HCT116 (cell line): Measurements from ENCODE around the gene INO80C. TPM values are rescaled to one million over a fixed set of nuclear protein-coding genes. Genes with fewer than 3 reads are reported as not detected.

Experiments used
- ATAC-seq: fragments of 200-7000 bp; cut with Tn5 transposase; 2 replicates; pipeline ENCODE4 v1.9.1; 2020; ENCODE audit warnings: mild to moderate bottlenecking, moderate library complexity
- BruUV-seq: library from RNA; stranded (reverse); fragments of 400-500 nt; replicated peaks from 2 replicates; lab custom pipeline; 2021; lab: Mats Ljungman, UMichigan
- CTCF ChIA-PET: fragments of 300-600 bp; sonication (Branson Sonifier 250); formaldehyde crosslinking; loops from one replicate; lab custom pipeline; 2021; ENCODE audit warnings: antibody characterized with exemption; lab: Charles Lee
- POLR2A ChIA-PET: fragments of 300-600, 350-600 bp; sonication (Branson Sonifier 250); formaldehyde crosslinking; loops from one replicate; lab custom pipeline; 2021; ENCODE audit warnings: antibody characterized with exemption; lab: Charles Lee
- RAD21 ChIA-PET, 2 experiments: fragments of 300-600 bp; sonication (Branson Sonifier 250); formaldehyde crosslinking; loops; one replicate each; lab custom pipeline; 2023; ENCODE audit warnings: low total read pairs in 2 of 2; ENCODE audit not compliant: uncharacterized antibody in 2 of 2, unreplicated experiment in 2 of 2, low non-redundant PET in 1 of 2; lab: Charles Lee
- DNase-seq: peaks from one replicate; pipeline ENCODE4 v3.0.0-alpha.2; 2010; ENCODE audit warnings: low read depth, low spot score
- H2AFZ ChIP-seq: fragments of 200-600 bp; shearing (Covaris generic), sonication (generic); 2 replicates; pipeline ENCODE4 v1.6.1; 2017; ENCODE audit warnings: low read depth, mixed run types, mixed read lengths, antibody characterized with exemption, low read length; ENCODE audit not compliant: poor library complexity, severe bottlenecking
- H3K27ac ChIP-seq: 2 replicates; pipeline ENCODE4 v1.5.1; 2012; ENCODE audit warnings: low read depth, low read length
- H3K27me3 ChIP-seq: fragments of 200-600 bp; sonication (generic); 2 replicates; pipeline ENCODE4 v1.6.1; 2016; ENCODE audit warnings: mixed run types, low read length, mixed read lengths; ENCODE audit not compliant: insufficient read depth
- H3K36me3 ChIP-seq, 2 experiments: fragments of 200-500 bp in 1 of 2; fragments of 200-600 bp in 1 of 2; sonication (Bioruptor generic) in 1 of 2; sonication (generic) in 1 of 2; 2 replicates each; pipeline versions ENCODE4 v1.5.1 to v1.6.1; 2014 to 2016; ENCODE audit warnings: low read length in 2 of 2, inconsistent platforms in 1 of 2, mixed read lengths in 1 of 2, mixed run types in 1 of 2; ENCODE audit not compliant: insufficient read depth in 2 of 2, control insufficient read depth in 1 of 2
- H3K4me1 ChIP-seq, 2 experiments: fragments of 200-600 bp in 1 of 2; sonication (generic) in 1 of 2; 2 replicates each; pipeline versions ENCODE4 v1.5.1 to v1.6.1; 2012 to 2017; ENCODE audit warnings: low read length in 2 of 2, inconsistent platforms in 1 of 2, mild to moderate bottlenecking in 1 of 2, mixed read lengths in 1 of 2, mixed run types in 1 of 2, moderate library complexity in 1 of 2; ENCODE audit not compliant: insufficient read depth in 2 of 2, control insufficient read depth in 1 of 2
- H3K4me2 ChIP-seq: fragments of 200-600 bp; sonication (generic); 2 replicates; pipeline ENCODE4 v1.6.1; 2017; ENCODE audit warnings: mixed run types, low read length, mixed read lengths
- H3K4me3 ChIP-seq, 2 experiments: fragments of 200-600 bp in 1 of 2; sonication (generic) in 1 of 2; replicated peaks in 1 of 2; 2 replicates each; pipeline ENCODE4 v1.5.1; 2011 to 2016; ENCODE audit warnings: low read length in 2 of 2, control low read depth in 1 of 2, low read depth in 1 of 2, mild to moderate bottlenecking in 1 of 2, mixed read lengths in 1 of 2, mixed run types in 1 of 2
- H3K79me2 ChIP-seq: fragments of 200-600 bp; sonication (generic); 2 replicates; pipeline ENCODE4 v1.6.1; 2017; ENCODE audit warnings: mild to moderate bottlenecking, mixed run types, low read length, moderate library complexity, mixed read lengths; ENCODE audit not compliant: insufficient read depth
- H3K9ac ChIP-seq: fragments of 200-600 bp; sonication (generic); 2 replicates; pipeline ENCODE4 v1.6.1; 2016; ENCODE audit warnings: low read length, mixed read lengths
- H3K9me2 ChIP-seq: fragments of 200-600 bp; sonication (generic), shearing (Covaris generic); 2 replicates; pipeline ENCODE4 v1.6.1; 2017; ENCODE audit warnings: mixed run types, mild to moderate bottlenecking, moderate library complexity; ENCODE audit not compliant: insufficient read depth
- H3K9me3 ChIP-seq, 2 experiments: fragments of 200-500 bp in 1 of 2; fragments of 200-600 bp in 1 of 2; sonication (Bioruptor generic) in 1 of 2; sonication (generic) in 1 of 2; 2 replicates each; pipeline ENCODE4 v1.6.1; 2014 to 2017; ENCODE audit warnings: low read length in 2 of 2, mixed read lengths in 2 of 2, inconsistent platforms in 1 of 2, low read depth in 1 of 2, mild to moderate bottlenecking in 1 of 2, mixed run types in 1 of 2, moderate library complexity in 1 of 2; ENCODE audit not compliant: control insufficient read depth in 1 of 2, insufficient read depth in 1 of 2
- H4K20me1 ChIP-seq: fragments of 200-600 bp; sonication (generic), shearing (Covaris generic); 2 replicates; pipeline ENCODE4 v1.6.1; 2017; ENCODE audit warnings: mixed run types, mild to moderate bottlenecking, moderate library complexity; ENCODE audit not compliant: insufficient read depth
- CBX3 ChIP-seq: IDR thresholded peaks from 2 replicates; pipeline ENCODE4 v1.6.1; 2012; ENCODE audit warnings: low read depth
- CEBPB ChIP-seq: IDR thresholded peaks from 2 replicates; pipeline ENCODE4 v1.6.1; 2012; ENCODE audit warnings: low read depth
- EGR1 ChIP-seq: IDR thresholded peaks from 2 replicates; pipeline ENCODE4 v1.6.1; 2012; ENCODE audit warnings: low read depth
- ELF1 ChIP-seq: IDR thresholded peaks from 2 replicates; pipeline ENCODE4 v1.6.1; 2012; ENCODE audit warnings: low read depth, borderline replicate concordance
- EZH2 ChIP-seq: fragments of 200-600 bp; sonication (generic); IDR thresholded peaks from 2 replicates; pipeline ENCODE4 v1.6.1; 2017; ENCODE audit warnings: antibody characterized with exemption, mixed run types
- EZH2phosphoT487 ChIP-seq: fragments of 200-600 bp; IDR thresholded peaks from 2 replicates; pipeline ENCODE4 v1.6.1; 2018; ENCODE audit warnings: antibody characterized with exemption, borderline replicate concordance
- FOSL1 ChIP-seq: IDR thresholded peaks from 2 replicates; pipeline ENCODE4 v1.6.1; 2012; ENCODE audit warnings: low read depth
- JUND ChIP-seq: IDR thresholded peaks from 2 replicates; pipeline ENCODE4 v1.6.1; 2012
- POLR2A ChIP-seq: IDR thresholded peaks from 2 replicates; pipeline ENCODE4 v1.7.0; 2011; ENCODE audit warnings: borderline replicate concordance; ENCODE audit not compliant: insufficient read depth, insufficient read length; ENCODE audit errors: extremely low read depth
- POLR2AphosphoS5 ChIP-seq: IDR thresholded peaks from 2 replicates; pipeline ENCODE4 v1.6.1; 2011; ENCODE audit warnings: mild to moderate bottlenecking, low read depth, low read length, moderate library complexity
- SIN3A ChIP-seq: IDR thresholded peaks from 2 replicates; pipeline ENCODE4 v1.6.1; 2012; ENCODE audit warnings: low read depth
- SP1 ChIP-seq: IDR thresholded peaks from 2 replicates; pipeline ENCODE4 v1.6.1; 2012; ENCODE audit warnings: low read depth
- SRF ChIP-seq: IDR thresholded peaks from 2 replicates; pipeline ENCODE4 v1.6.1; 2012; ENCODE audit warnings: low read depth
- TCF7L2 ChIP-seq: IDR thresholded peaks from 2 replicates; pipeline ENCODE4 v1.7.0; 2011; ENCODE audit warnings: borderline replicate concordance, inconsistent platforms; ENCODE audit not compliant: insufficient read depth, insufficient read length; ENCODE audit errors: extremely low read depth
- YY1 ChIP-seq: IDR thresholded peaks from 2 replicates; pipeline ENCODE4 v1.6.1; 2011; ENCODE audit warnings: low read length, low read depth, moderate library complexity, mild to moderate bottlenecking; ENCODE audit not compliant: insufficient replicate concordance; ENCODE audit errors: extremely low read depth
- ZFX ChIP-seq: fragments of 450-650 bp; IDR thresholded peaks from 2 replicates; pipeline ENCODE4 v1.6.1; 2017
- ZNF274 ChIP-seq: fragments of 200-500 bp; sonication (Bioruptor generic); IDR thresholded peaks from 2 replicates; pipeline ENCODE4 v1.6.1; 2014; ENCODE audit warnings: mild to moderate bottlenecking, low read depth, low read length, inconsistent platforms
- intact Hi-C: fragments of 100-400 bp; cut with micrococcal nuclease; formaldehyde crosslinking; loops from 2 replicates; pipeline ENCODE4 v1.10.0; 2022
- total RNA-seq: library from RNA; stranded (reverse); gene quantifications from one replicate; pipeline ENCODE4 v1.2.1, GENCODE V29; 2021; ENCODE audit not compliant: unreplicated experiment
- TF ChIP-seq, protein P1 (sequence below): IDR thresholded peaks from 2 replicates; pipeline ENCODE4 v1.6.1; 2012
- TF ChIP-seq, protein P2 (sequence below): IDR thresholded peaks from 2 replicates; pipeline ENCODE4 v1.6.1; 2012
- TF ChIP-seq, protein P3 (sequence below), 3 experiments: fragments of 200-600 bp in 1 of 3; sonication (generic) in 1 of 3; IDR thresholded peaks in 2 of 3; conservative IDR thresholded peaks in 1 of 3; 2 replicates each; pipeline ENCODE4 v1.5.1; 2012 to 2017; ENCODE audit warnings: low read depth in 2 of 3, low read length in 2 of 3, antibody characterized with exemption in 1 of 3, borderline replicate concordance in 1 of 3, control low read depth in 1 of 3, mild to moderate bottlenecking in 1 of 3, mixed read lengths in 1 of 3, mixed run types in 1 of 3, moderate library complexity in 1 of 3; ENCODE audit not compliant: insufficient read depth in 1 of 3
- TF ChIP-seq, protein P4 (sequence below): IDR thresholded peaks from 2 replicates; pipeline ENCODE4 v1.6.1; 2011; ENCODE audit warnings: mild to moderate bottlenecking, low read length, moderate library complexity; ENCODE audit not compliant: insufficient replicate concordance; ENCODE audit errors: extremely low read depth

Gene INO80C
- total RNA-seq, 1 experiment from 2014 or later: 30.7 TPM

DNA sequence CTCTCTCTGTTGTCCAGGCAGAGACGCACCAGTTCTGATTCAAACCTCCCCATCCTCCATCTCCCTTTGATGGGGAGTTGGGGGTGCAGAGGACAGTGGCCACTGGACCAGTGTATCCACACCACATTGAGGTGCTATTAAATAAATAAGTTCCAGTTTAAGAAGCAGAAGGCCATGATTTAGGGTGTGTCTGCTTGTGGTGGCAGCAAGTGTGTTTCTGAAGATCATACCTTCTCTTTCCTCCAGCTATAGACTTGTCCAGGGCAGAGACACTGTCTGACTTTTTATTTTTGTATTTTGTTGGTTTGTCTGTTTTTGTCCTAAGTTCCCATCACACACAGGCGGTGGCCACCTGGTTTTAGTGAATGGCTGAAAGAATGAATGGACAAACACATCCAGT is 16.5 kb upstream of the INO80C start (continued):
- TF ChIP-seq TCF7L2: no peak
- no peak for TF ChIP-seq SP1
- TF ChIP-seq, protein P1, sequence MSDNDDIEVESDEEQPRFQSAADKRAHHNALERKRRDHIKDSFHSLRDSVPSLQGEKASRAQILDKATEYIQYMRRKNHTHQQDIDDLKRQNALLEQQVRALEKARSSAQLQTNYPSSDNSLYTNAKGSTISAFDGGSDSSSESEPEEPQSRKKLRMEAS: no peak
- no peak for TF ChIP-seq EZH2
- TF ChIP-seq ZNF274: no peak
- TF ChIP-seq, all 23 proteins: peak for 0

DNA sequence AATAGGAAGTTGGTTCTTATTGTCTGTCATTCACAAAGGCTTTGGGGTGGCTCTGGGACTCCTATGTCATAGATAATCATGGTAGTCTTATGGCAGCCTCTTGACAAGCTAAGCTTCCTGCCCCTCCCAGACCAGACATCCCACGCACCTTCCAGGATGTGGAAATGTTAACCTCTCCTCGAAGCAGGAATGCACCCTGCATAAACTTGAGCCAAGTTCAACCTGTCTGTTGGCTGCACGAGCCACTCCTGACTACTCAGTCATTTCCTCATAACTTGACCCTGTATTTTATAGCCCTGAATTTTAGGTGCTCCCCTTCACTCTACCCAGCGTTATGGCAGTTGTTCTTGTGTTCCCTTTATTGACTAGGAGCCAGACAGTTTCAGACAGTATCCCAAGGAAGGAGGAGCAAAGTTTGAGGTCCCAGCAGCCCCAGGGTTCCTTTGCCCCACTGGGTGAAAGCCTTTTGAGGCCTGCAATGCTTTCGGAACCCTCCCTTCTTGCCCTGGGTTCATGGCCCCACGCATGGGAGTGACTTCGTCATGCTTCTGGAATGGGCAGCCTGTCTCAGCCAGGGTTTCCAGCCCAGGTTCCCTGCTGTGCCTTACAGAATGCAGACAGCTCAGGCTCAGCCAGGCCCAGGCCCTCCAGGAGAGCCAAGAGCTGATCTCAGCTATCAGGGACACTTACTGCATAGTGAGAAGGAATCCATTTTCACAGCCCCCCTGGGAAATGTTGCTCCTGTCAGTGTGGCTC is 15.6 kb upstream of the INO80C start:
- Histone ChIP-seq H3K9ac (0 out of 2 replicates have a peak overlapping the region, but pooled peaks have one; percentile 10), H3K36me3 (no peaks in the 10 kb centered on the region), H3K27ac (peak overlapping the region; percentile 51), H3K4me2 (peak overlapping the region; percentile 65), H3K79me2 (no peaks in the 10 kb centered on the region), H3K4me1 (peaks cover 16 to 38% of the 10 kb centered on the region in 2 experiments; a peak in 3 of 4 replicates), H2AFZ (peak overlapping the region; percentile 75), H3K9me3 (no peaks in the 10 kb centered on the region), H3K4me3 (peak overlapping the region in 1 of 2 experiments; percentile 12; a peak in 1 of 4 replicates), H3K9me2 (no peaks in the 10 kb centered on the region), H3K27me3 (no peaks in the 10 kb centered on the region), H4K20me1 (no peaks in the 10 kb centered on the region)
- ChIA-PET CTCF (interaction anchor here (1.6 kb wide), 1 partner anchor 127 kb away, joined by 6 read pairs; no protein-coding TSS in a partner anchor), RAD21 (no interaction called here), POLR2A (interaction anchor here (1.2 kb wide), 1 partner anchor 16 kb away, joined by 3 read pairs; the partner anchor contains the start of gene INO80C)
- peak; percentile 54 for DNase-seq
- peak; percentile 93 for ATAC-seq
- BruUV-seq: no TSS peak
- intact Hi-C loops: loop anchor here (5.0 kb wide), 1 partner anchor 106 kb away; no protein-coding TSS in a partner anchor
- TF ChIP-seq TCF7L2 (no peak), YY1 (no peak), POLR2A (no peak), EZH2phosphoT487 (no peak), JUND (peak; percentile 52), CBX3 (0 out of 2 replicates have a peak, but pooled peaks have one; percentile 68), SRF (no peak), FOSL1 (peak; percentile 50; the same call in 1 of the 2 replicates), SIN3A (no peak), ZFX (no peak; the same call in 1 of the 2 replicates), ELF1 (no peak), CEBPB (no peak), POLR2AphosphoS5 (no peak; the same call in 1 of the 2 replicates), EGR1 (no peak), EZH2 (no peak), ZNF274 (no peak)
- TF ChIP-seq, protein P2, sequence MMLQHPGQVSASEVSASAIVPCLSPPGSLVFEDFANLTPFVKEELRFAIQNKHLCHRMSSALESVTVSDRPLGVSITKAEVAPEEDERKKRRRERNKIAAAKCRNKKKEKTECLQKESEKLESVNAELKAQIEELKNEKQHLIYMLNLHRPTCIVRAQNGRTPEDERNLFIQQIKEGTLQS: no peak
- TF ChIP-seq, protein P3, sequence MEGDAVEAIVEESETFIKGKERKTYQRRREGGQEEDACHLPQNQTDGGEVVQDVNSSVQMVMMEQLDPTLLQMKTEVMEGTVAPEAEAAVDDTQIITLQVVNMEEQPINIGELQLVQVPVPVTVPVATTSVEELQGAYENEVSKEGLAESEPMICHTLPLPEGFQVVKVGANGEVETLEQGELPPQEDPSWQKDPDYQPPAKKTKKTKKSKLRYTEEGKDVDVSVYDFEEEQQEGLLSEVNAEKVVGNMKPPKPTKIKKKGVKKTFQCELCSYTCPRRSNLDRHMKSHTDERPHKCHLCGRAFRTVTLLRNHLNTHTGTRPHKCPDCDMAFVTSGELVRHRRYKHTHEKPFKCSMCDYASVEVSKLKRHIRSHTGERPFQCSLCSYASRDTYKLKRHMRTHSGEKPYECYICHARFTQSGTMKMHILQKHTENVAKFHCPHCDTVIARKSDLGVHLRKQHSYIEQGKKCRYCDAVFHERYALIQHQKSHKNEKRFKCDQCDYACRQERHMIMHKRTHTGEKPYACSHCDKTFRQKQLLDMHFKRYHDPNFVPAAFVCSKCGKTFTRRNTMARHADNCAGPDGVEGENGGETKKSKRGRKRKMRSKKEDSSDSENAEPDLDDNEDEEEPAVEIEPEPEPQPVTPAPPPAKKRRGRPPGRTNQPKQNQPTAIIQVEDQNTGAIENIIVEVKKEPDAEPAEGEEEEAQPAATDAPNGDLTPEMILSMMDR (IDR thresholded peaks at IDR 0.05 in 2 of 3, conservative IDR thresholded peaks at IDR 0.05 in 1 of 3; ENCODE audit: borderline replicate concordance in 1 of 3, insufficient read depth in 1 of 3, low read depth in 2 of 3, low read length in 2 of 3): no peak
- TF ChIP-seq, protein P4, sequence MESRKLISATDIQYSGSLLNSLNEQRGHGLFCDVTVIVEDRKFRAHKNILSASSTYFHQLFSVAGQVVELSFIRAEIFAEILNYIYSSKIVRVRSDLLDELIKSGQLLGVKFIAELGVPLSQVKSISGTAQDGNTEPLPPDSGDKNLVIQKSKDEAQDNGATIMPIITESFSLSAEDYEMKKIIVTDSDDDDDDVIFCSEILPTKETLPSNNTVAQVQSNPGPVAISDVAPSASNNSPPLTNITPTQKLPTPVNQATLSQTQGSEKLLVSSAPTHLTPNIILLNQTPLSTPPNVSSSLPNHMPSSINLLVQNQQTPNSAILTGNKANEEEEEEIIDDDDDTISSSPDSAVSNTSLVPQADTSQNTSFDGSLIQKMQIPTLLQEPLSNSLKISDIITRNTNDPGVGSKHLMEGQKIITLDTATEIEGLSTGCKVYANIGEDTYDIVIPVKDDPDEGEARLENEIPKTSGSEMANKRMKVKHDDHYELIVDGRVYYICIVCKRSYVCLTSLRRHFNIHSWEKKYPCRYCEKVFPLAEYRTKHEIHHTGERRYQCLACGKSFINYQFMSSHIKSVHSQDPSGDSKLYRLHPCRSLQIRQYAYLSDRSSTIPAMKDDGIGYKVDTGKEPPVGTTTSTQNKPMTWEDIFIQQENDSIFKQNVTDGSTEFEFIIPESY: no peak
